ENCODE data around the gene PGA4.
A peak's percentile ranks its signal among the peaks of the same experiment; 100 is the strongest.
"Not testable (repeated sequence)": the region's sequence is repeated elsewhere in the genome, so short reads cannot be mapped to it uniquely, and the experiment has no call there.

The PGA4 gene

GRCh38 chr11:61250796-61251765 lies 28.9 kb downstream of the PGA4 start:
- not testable (repeated sequence) for DNase-seq (ENCODE audit: low read depth)

GRCh38 chr11:61252332-61252731 lies 30.2 kb downstream of the PGA4 start:
- DNase-seq (ENCODE audit: low read depth): not testable (repeated sequence)

- peak; percentile 66 for DNase-seq (ENCODE audit: low read depth)
Observed at GRCh38 chr11:61254403-61255025, 32.4 kb downstream of the PGA4 start.

GRCh38 chr11:61256710-61257482 lies 34.7 kb downstream of the PGA4 start:
- no peak for DNase-seq (ENCODE audit: low read depth)

- DNase-seq (ENCODE audit: low read depth): no peak
Observed at GRCh38 chr11:61258546-61258945, 36.4 kb downstream of the PGA4 start.

- DNase-seq (ENCODE audit: low read depth): no peak
Observed at GRCh38 chr11:61259363-61259762, 37.2 kb downstream of the PGA4 start.

- no peak for DNase-seq (ENCODE audit: low read depth)
Observed at GRCh38 chr11:61264371-61264770, 42.2 kb downstream of the PGA4 start.

GRCh38 chr11:61264795-61265194 lies 42.6 kb downstream of the PGA4 start:
- no peak for DNase-seq (ENCODE audit: low read depth)

- no peak for DNase-seq (ENCODE audit: low read depth)
Observed at GRCh38 chr11:61265357-61265756, 43.2 kb downstream of the PGA4 start.

GRCh38 chr11:61266602-61267001 lies 44.5 kb downstream of the PGA4 start:
- DNase-seq (ENCODE audit: low read depth): peak; percentile 19

- no peak for DNase-seq (ENCODE audit: low read depth)
Observed at GRCh38 chr11:61267437-61267841, 45.3 kb downstream of the PGA4 start.

GRCh38 chr11:61268588-61269250 lies 46.6 kb downstream of the PGA4 start:
- DNase-seq (ENCODE audit: low read depth): no peak

GRCh38 chr11:61270354-61271076 lies 48.4 kb downstream of the PGA4 start:
- peak; percentile 58 for DNase-seq (ENCODE audit: low read depth)

GRCh38 chr11:61272731-61273130 lies 50.6 kb downstream of the PGA4 start:
- no peak for DNase-seq (ENCODE audit: low read depth)

- no peak for DNase-seq (ENCODE audit: low read depth)
Observed at GRCh38 chr11:61273178-61274078, 51.3 kb downstream of the PGA4 start.

- no peak for DNase-seq (ENCODE audit: low read depth)
Observed at GRCh38 chr11:61274084-61274483, 51.9 kb downstream of the PGA4 start.

- no peak for DNase-seq (ENCODE audit: low read depth)
Observed at GRCh38 chr11:61275191-61275590, 53.0 kb downstream of the PGA4 start.

GRCh38 chr11:61277186-61278000 lies 55.2 kb downstream of the PGA4 start:
- DNase-seq (ENCODE audit: low read depth): no peak

- DNase-seq (ENCODE audit: low read depth): no peak
Observed at GRCh38 chr11:61278001-61278470, 55.9 kb downstream of the PGA4 start.

All from ELR (cell line).